ENCODE data around the gene OR9G4.

Gene OR9G4

DNA sequence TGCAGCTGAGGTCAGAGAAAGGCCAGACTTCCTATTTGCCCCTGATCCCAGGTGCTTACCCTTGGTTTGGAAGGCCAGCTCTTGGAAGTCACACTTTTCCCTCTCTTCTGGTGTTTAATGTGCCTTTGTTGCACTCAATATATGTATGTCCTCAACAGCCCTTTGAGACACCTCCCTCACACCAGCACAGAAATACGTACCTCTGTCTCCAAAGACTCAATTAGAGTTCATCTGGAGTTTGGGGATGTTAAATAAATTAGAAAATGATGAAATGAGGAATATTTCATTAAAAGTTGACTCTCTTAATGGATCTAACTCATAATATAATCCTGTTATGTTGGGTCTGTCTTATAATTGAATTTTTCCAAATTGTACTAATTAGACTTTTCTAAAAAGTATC is at the start of gene OR9G4:
TSS of gene OR9G4 (minus strand) at position 101 of the 400 bp plus-strand sequence. CDS start 4,931 bp downstream, outside the sequence.
- DNase-seq: no peak

DNA sequence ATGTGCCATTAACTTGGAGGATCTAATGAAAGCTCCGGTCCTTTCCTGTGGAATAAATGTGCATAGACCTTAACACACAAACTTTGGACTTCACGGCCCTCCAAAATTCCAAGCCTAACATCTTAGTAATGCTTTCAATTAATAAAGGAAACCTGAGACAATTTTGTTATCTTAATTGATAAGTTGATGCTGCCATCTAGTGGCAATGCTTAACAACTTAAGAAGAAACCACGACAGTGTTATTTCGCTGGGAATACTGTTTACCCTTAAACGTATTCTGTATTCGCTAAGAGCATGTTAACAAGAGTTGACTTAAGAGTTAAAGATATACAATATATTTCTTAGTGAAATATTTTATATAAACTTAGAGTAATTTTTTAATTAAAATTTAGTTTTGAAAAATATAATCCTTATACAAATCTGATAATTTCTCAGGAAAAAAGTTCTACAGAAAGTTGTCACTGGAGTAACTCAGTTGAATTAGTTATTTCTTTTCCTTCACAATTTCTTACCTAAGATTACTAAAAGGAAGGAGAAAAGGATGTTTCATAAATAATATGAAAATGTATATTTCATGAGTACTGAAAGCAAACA is 35.0 kb upstream of the OR9G4 start:
- DNase-seq: no peak

DNA sequence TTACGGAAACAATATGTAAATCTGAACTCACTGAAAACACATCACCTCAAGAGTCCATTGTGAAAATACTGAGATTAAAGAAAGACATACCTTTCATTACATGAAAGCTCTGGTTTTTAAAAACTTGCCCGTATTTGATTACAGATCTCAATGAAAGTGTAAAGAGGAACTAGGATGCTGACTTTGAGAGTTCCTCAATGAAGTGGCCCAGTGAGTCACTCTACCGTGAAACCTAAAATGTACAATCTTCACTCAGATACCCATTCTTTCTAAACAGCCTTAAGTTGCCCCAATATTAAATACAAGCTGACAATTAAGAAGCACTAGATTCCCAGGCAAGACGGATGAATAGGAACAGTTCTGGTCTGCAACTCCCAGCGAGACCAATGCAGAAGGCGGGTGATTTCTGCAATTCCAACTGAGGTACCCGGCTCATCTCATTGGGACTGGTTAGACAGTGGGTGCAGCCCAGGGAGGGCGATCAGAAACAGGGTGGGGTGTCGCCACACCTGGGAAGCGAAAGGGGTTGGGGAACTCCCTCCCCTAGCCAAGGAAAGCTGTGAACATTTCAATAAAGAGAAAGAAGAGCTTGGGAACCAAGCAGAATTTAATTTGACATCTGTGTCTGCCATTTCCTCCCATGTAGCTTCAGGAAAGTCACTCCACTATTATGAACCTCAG is 33.8 kb upstream of the OR9G4 start:
- DNase-seq: no peak

DNA sequence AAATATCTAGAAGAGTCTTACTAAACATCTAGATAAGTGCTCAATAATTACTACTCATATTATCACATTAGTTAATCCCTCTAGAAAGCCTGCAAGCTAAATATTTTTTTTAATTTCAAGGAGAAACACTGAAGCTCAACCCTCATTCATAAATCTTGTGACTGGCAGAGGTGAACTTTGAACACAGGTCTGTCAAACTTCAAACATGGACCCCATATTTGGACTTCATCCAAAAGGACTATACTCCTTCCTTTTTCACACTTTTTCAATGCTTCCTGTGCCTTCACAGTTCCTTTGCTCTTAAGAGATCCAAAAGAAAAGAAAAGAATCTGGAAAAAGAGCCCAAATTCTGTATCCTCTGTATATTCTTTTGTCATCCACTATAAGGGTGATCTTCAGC is 28.3 kb upstream of the OR9G4 start:
- no peak for DNase-seq

DNA sequence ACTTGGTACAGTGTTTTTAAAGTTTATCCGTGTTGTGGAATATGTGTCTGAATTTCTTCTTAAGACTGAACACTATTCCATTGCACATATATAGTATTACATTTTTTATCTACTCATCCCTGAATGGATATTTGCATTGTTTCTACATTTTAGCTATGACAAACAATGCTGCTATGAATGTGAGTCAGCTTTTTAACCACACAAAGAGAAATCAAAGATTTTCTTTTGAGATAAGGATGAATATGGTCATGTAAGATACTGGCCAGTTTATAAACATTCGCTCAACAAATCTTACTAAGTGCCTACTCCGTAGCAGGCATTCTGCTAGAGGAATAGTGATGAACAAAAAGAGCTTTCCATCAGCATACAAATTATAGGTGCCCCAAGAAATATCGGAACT is 16.5 kb upstream of the OR9G4 start:
- no peak for DNase-seq

DNA sequence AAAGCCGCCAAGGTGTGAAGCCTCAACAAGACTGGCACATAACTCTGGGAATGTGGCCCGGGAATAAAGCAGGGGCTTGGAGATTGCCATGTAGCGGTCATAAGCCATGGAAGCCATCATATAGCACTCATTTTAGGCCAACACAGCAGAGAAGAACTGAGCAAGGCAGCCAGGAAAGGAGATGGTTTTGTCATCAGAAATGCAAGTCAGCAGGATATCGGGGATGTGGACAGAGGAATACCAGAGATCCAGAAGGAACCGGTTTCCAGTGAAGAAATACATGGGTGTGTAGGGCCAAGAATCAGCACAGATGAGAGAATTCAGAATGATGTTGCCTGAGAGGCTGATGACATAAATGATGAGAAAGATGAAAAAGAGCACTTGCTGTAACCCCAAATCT is 3.0 kb upstream of the OR9G4 start:
- no peak for DNase-seq

DNA sequence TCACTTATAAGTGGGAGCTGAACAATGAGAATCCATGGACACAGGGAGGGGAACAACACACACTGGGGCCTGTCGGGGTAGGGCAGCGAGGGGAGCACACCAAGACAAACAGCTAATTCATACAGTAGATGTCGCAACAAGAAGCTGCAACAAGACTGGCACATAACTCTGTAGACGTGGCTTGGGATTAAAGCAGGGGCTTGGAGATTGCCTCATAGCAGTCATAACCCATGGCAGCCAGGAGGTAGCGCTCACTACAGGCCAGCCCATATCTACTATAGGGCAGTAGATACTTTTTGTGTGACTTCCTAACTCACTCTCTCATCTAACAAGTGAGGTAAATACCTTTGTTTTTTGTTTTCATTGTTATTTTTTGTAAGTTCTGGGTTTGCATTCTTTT is 1.7 kb upstream of the OR9G4 start:
- no peak for DNase-seq

DNA sequence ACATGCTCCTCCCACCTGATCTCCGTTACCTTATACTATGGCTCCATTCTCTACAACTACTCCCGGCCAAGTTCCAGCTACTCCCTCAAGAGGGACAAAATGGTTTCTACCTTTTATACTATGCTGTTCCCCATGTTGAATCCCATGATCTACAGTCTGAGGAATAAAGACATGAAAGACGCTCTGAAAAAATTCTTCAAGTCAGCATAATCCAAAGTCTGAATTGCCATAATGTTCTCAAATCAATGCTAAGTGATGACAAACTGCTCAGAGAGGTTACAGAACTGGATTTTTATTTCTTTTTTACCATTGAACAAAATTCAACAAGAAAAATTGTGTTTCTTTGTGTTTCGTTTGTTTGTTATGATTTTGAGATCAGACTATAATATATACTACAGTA is 7.6 kb downstream of the OR9G4 start:
- no peak for DNase-seq

DNA sequence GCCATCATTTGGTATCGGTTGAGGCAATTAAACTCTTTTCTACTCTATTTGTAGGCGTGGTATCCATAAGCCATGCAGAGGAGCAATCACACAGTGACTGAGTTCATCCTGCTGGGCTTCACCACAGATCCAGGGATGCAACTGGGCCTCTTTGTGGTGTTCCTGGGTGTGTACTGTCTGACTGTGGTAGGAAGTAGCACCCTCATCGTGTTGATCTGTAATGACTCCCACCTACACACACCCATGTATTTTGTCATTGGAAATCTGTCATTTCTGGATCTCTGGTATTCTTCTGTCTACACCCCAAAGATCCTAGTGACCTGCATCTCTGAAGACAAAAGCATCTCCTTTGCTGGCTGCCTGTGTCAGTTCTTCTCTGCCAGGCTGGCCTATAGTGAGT is 8.4 kb downstream of the OR9G4 start:
- no peak for DNase-seq

DNA sequence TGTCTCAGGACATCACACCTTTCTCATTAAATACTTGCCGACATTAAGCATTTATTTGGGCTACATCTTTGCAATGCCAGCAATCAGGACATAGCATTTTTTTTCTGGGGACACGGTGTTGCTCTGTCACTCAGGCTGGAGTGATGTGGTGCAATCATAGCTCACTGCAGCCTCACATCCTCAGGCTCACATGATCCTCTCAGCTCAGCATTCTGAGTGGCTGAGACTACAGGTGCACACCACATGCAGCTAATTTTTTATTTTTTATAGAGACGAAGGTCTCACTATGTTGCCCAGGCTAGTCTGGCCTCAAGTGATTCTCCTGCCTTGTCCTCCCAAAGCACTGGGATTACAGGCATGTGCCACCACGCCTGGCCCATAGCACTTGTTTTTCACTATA is 28.0 kb downstream of the OR9G4 start:
- no peak for DNase-seq

DNA sequence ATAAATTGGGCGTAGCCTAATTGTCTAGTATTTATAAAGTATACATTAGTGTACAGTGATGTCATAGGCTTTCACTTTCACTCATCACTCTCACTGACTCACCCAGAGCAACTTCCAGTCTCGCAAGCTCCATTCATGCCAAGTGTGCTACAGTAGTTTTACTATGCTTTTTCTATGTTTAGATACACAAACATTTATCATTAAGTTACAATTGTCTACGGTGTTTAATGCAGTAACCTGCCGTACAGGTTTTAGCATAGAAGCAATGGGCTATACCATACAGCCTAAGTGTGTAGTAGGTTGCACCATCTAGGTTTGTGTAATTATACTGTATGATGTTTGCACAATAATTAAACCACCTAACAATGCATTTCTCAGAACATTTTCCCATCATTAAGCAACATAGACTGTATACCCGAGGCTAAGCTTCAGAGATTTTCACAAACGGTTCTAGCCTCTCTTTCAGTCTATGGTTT is 32.1 kb downstream of the OR9G4 start:
- DNase-seq: no peak

DNA sequence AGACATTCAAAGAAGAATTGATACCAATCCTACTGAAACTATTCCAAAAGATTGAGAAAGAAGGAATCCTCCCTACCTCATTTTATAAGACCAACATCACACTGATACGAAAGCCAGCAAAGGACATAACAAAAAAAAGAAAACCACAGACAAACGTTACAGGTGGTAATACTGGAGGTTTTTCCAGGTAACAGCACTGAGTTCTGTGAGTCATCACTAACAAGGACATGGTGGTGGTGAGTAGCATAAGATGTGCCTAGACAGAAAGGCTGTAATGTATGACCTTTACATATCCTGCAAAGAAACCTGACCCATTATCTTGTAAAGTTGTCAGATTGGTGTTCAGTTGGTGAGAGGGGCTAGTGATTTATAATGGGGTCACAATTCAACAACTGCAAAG is 34.3 kb downstream of the OR9G4 start:
- DNase-seq: no peak

DNA sequence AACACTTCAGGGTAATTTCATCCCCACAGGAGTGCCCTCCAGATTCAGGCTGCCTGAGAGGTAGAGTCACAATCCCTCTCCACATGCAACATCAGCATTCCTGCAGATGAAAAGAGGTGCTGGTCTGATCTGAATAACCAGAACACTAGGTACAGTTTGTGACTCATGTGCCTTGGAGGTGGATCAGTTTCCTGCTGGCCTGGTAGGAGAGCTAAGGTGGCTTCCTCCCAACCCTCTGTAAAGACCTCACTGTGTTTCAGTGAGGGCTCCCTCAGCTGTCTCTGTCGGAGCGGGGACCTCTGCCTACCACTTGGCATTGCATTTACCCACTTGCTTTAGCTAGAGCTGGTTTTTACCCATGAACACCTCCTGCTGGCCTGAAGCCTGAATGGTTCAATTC is 42.0 kb downstream of the OR9G4 start:
- DNase-seq: no peak

DNA sequence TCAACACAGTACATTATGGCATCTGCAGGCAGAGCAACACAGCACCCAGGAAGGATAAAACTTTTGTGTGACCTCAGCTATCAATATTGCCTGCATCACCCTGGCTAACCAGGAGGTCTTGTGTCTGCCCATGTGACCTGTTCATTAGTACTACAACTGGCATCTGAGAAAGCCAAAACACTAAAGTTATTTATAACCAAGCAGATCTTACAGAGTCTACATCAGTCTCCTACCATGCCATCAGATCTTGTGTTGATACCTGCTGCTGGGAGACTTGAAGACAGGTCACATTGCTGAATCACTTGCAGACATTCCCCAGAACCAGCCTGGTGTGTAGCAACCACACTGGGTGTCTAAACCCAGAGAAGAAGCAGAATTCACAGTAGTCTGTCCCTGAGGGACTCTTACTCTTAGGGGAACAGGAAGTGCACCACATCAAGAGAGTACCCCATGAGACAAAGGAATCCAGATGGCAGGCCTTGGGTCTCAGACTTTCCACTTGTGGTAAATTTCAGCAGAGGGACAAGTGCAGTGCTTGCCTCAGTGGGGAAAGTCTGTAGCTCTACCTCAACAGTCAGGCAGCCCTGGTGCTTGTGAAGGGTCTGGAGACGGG is 42.6 kb downstream of the OR9G4 start:
- no peak for DNase-seq

DNA sequence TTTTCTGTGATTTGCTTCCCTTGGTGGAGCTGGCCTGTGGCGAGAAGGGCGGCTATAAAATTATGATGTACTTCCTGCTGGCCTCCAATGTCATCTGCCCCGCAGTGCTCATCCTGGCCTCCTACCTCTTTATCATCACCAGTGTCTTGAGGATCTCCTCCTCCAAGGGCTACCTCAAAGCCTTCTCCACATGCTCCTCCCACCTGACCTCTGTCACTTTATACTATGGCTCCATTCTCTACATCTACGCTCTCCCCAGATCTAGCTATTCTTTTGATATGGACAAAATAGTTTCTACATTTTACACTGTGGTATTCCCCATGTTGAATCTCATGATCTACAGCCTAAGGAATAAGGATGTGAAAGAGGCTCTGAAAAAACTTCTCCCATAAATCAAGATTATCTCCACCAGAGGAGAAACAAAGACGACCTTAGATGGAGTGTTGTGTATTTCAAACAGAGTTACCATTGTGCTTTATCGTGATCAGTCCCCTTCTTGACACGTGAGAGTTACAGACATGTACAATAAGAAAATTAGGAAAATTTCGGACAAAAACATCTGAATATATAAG is 47.5 kb downstream of the OR9G4 start:
- DNase-seq: no peak

DNA sequence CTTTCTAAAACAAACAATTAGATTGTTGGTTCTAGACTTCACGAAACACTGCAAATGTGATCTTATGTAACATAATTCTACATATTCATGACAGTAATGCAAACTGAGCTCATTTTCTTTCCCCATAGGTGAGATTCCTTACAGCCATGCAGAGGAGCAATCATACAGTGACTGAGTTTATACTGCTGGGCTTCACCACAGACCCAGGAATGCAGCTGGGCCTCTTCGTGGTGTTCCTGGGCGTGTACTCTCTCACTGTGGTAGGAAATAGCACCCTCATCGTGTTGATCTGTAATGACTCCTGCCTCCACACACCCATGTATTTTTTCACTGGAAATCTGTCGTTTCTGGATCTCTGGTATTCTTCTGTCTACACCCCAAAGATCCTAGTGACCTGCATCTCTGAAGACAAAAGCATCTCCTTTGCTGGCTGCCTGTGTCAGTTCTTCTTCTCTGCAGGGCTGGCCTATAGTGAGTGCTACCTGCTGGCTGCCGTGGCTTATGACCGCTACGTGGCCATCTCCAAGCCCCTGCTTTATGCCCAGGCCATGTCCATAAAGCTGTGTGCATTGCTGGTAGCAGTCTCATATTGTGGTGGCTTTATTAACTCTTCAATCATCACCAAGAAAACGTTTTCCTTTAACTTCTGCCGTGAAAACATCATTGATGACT is 48.1 kb downstream of the OR9G4 start:
- no peak for DNase-seq

DNA sequence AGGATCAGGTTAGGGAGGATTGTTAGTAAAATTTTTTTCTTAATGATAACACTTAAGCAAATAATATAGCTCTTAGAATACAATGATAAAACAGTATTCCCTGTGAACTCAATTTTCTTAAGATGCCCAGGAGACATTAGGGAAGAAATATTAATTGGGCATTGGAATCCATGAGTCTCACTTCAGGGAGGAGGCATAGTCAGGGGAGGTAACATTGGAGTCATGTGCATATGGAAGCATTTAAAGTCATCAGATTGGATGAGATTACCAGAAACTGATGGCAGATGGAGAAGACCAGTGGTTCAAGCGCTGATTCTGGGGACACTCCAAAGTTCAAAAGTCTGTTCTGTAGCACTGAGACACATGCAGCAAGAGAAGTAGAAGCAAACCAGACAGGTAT is 49.7 kb downstream of the OR9G4 start, which contains the start of gene OR9G1:
TSS of gene OR9G1 (plus strand) at position 301 of the 400 bp plus-strand sequence. CDS start 1,293 bp downstream, outside the sequence.
- no peak for DNase-seq

DNA sequence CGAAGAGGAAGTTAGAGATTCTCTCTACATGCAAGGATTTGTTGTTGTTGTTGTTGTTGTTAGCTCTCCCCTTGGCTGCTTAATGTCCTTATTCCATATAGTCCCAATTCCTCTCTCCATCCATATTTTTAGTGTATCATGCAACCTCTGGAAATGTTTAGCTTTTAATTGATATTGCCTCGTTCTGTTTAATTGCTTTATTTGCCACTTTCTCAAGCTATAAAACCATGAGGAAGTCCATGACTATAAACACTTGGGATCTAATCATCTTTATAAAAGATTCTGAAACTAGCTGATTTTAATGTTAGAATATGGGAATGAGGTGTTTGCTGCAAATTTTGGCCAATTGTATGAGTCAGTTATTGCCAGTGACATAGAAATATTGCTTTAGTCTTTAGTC is 55.1 kb downstream of the OR9G4 start:
- no peak for DNase-seq

All from CD4-positive, alpha-beta T cell treated with Interferon gamma for 1 hour (primary cell).